Activated CD8-positive, alpha-beta memory T cell treated with anti-CD3 and anti-CD28 coated beads, Interleukin-2, amount 10 ng/mL, durations not matched to agents 7 days and 5 days (primary cell): ENCODE measurements around the gene SPO11. TPM values are rescaled to one million over a fixed set of nuclear protein-coding genes. Genes with fewer than 3 reads are reported as not detected.

Source experiments
- ATAC-seq: fragments of 150-1000 bp; cut with Tn5 transposase; one replicate; pipeline ENCODE4 v1.10.0; 2021; ENCODE audit warnings: moderate library complexity
- CTCF ChIA-PET: fragments of 350-600 bp; sonication (Branson Sonifier 250); formaldehyde crosslinking; loops from one replicate; lab custom pipeline; 2021; ENCODE audit warnings: antibody characterized with exemption; lab: Charles Lee
- DNase-seq: peaks from one replicate; pipeline ENCODE4 v3.0.0-alpha.2; 2020
- H3K27ac Mint-ChIP-seq: one replicate; pipeline ENCODE4 v1.8.0; 2021; ENCODE audit warnings: mild to moderate bottlenecking, mixed read lengths
- H3K27me3 Mint-ChIP-seq: one replicate; pipeline ENCODE4 v1.8.0; 2021; ENCODE audit warnings: mixed read lengths
- H3K36me3 Mint-ChIP-seq: one replicate; pipeline ENCODE4 v1.8.0; 2021; ENCODE audit warnings: mild to moderate bottlenecking, mixed read lengths
- H3K4me1 Mint-ChIP-seq: one replicate; pipeline ENCODE4 v1.8.0; 2021; ENCODE audit warnings: mixed read lengths
- H3K4me3 Mint-ChIP-seq: one replicate; pipeline ENCODE4 v1.8.0; 2021; ENCODE audit warnings: mild to moderate bottlenecking, moderate library complexity, mixed read lengths
- H3K9me3 Mint-ChIP-seq: one replicate; pipeline ENCODE4 v1.8.0; 2022; ENCODE audit warnings: low read depth, mixed read lengths
- total RNA-seq, 2 experiments: library from RNA; stranded (reverse); gene quantifications; one replicate each; pipeline ENCODE4 v1.2.3, GENCODE V29; 2021

The SPO11 gene
- total RNA-seq, 2 experiments from 2014 or later = not detected

DNA sequence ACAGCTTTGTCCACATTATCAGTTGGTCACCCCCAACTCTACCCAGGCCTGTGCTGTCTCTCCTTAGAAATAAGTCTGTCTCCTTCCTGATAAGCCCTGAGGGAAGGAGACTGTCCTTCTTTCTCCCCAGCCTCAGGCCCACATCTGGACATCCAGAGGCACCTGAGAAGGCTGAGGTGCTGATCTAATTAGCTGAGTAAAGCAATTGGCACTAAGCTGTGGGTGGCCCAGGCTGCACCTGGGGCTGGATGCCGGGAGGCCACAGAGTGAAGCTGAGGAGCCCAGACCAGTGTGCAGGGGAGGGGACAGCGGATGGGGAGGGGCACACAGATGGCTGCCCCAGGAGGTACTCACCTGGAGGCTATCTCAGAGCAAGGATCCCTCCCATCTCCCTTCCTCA, 37.0 kb upstream of the SPO11 start:
- Mint-ChIP-seq H3K27ac (no peak overlapping the region), H3K27me3 (peaks cover 39% of the 10 kb centered on the region), H3K4me3 (no peak overlapping the region), H3K36me3 (no peaks in the 10 kb centered on the region), H3K9me3 (no peaks in the 10 kb centered on the region), H3K4me1 (no peaks in the 10 kb centered on the region)
- CTCF ChIA-PET = no interaction called here
- ATAC-seq (no peak), DNase-seq (no peak)

DNA sequence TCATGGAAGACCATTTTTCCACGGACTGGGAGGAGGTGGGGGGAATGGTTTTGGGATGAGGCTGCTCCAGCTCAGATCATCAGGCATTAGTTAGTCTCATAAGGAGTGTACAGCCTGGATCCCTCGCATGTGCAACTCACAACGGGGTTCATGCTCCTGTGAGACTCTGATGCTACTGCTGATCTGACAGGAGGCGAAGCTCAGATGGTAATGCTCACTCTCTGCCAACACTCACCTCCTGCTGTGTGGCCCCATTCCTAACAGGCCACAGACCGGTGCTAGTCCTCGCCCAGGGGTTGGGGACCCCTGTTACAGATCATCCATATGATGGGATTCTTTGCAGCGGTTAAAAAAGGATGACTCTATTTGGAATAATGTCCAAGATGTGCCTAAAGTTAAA, 35.6 kb upstream of the SPO11 start:
- H3K9me3 Mint-ChIP-seq = no peaks in the 10 kb centered on the region
- H3K4me3 Mint-ChIP-seq = no peak overlapping the region
- DNase-seq (no peak), ATAC-seq (no peak)
- H3K36me3 Mint-ChIP-seq = no peaks in the 10 kb centered on the region
- peaks cover 29% of the 10 kb centered on the region for H3K27me3 Mint-ChIP-seq
- H3K4me1 Mint-ChIP-seq = no peaks in the 10 kb centered on the region
- CTCF ChIA-PET = no interaction called here
- H3K27ac Mint-ChIP-seq = no peak overlapping the region

DNA sequence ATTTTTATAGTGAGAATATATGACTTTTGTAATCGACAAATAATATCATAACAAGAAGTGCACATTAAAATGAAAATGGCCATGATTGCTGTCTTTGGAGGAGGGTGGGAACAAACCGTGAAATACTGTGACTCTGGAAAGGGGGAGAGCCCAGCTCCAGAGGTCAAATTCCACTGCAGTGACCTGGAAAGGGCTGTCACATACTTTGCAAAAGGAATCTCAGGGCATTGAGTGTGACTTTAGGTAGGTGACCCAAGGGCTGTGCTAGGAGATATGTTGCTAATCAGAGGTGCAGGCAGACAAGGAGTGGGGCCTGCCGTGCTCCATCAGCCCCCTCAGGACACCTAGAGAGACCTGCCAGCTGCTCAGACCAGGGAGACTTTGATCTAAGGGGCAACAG, 35.1 kb upstream of the SPO11 start:
- H3K36me3 Mint-ChIP-seq = no peaks in the 10 kb centered on the region
- CTCF ChIA-PET = no interaction called here

GRCh38 chr20:57298457-57298856, 31.1 kb upstream of the SPO11 start:
- Mint-ChIP-seq H3K36me3 (no peaks in the 10 kb centered on the region), H3K4me1 (no peaks in the 10 kb centered on the region), H3K4me3 (no peak overlapping the region), H3K27me3 (peaks cover 7% of the 10 kb centered on the region), H3K9me3 (no peaks in the 10 kb centered on the region), H3K27ac (no peak overlapping the region)
- ATAC-seq (no peak), DNase-seq (no peak)
- CTCF ChIA-PET = no interaction called here

More for the DNA sequence above, 35.1 kb upstream of the SPO11 start:
- Mint-ChIP-seq H3K4me3 (no peak overlapping the region), H3K27me3 (peaks cover 29% of the 10 kb centered on the region), H3K27ac (no peak overlapping the region), H3K4me1 (no peaks in the 10 kb centered on the region), H3K9me3 (no peaks in the 10 kb centered on the region)
- ATAC-seq = no peak
- DNase-seq = no peak

DNA sequence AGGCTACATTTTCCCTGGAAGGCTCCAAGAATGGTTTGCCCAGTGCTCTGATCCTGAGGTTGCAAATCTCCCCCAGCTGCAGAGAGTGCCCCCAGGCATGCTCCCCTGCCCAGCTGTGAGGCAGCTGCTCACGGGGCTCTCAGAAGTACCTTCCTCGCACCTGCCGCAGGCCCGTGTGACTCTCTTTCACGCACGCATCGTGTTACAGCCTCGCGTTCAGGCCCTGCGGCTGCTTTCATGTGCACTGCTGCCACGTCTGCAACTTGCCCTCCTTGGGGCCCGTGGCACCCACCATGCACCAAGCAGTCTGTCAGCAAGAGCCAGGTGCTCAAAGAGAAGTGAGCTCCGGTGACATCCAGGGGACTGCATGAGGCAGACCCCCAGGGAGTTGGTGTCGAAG, 28.6 kb upstream of the SPO11 start:
- H3K36me3 Mint-ChIP-seq = no peaks in the 10 kb centered on the region
- no peaks in the 10 kb centered on the region for H3K4me1 Mint-ChIP-seq
- no peak overlapping the region for H3K4me3 Mint-ChIP-seq
- no peak overlapping the region for H3K27ac Mint-ChIP-seq
- H3K9me3 Mint-ChIP-seq = no peaks in the 10 kb centered on the region
- CTCF ChIA-PET = no interaction called here
- no peak for ATAC-seq
- DNase-seq = no peak
- H3K27me3 Mint-ChIP-seq = peaks cover 5% of the 10 kb centered on the region

DNA sequence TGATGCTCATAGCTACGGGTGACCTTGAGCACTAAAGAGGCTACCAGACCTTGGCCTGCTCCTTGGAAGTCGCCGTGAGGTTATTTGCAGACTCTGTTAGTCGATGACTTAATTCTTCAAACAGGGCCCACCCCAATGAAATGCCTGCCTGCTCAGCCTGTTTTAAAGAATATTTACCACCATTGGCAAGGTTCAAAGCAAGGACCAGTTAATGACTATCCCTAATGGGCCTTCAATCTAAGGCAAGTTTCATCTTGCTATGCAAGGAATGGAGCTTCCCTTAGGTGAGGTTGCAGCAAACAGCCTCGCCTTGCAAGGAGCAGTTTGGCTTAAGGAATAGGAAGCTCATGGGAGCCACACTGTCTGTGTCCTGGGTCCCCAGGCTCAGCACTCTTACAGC, 22.9 kb upstream of the SPO11 start:
- Mint-ChIP-seq H3K36me3 (no peaks in the 10 kb centered on the region), H3K27me3 (peaks cover 6% of the 10 kb centered on the region), H3K27ac (no peak overlapping the region), H3K9me3 (no peaks in the 10 kb centered on the region), H3K4me3 (no peak overlapping the region), H3K4me1 (no peaks in the 10 kb centered on the region)
- ATAC-seq (no peak), DNase-seq (no peak)
- CTCF ChIA-PET = no interaction called here

GRCh38 chr20:57308451-57309271, 20.9 kb upstream of the SPO11 start:
- peaks cover 6% of the 10 kb centered on the region for H3K27me3 Mint-ChIP-seq
- no peak overlapping the region for H3K27ac Mint-ChIP-seq
- H3K36me3 Mint-ChIP-seq = no peaks in the 10 kb centered on the region
- CTCF ChIA-PET = no interaction called here
- no peaks in the 10 kb centered on the region for H3K4me1 Mint-ChIP-seq
- no peak for DNase-seq
- H3K9me3 Mint-ChIP-seq = no peaks in the 10 kb centered on the region
- no peak overlapping the region for H3K4me3 Mint-ChIP-seq
- no peak for ATAC-seq

DNA sequence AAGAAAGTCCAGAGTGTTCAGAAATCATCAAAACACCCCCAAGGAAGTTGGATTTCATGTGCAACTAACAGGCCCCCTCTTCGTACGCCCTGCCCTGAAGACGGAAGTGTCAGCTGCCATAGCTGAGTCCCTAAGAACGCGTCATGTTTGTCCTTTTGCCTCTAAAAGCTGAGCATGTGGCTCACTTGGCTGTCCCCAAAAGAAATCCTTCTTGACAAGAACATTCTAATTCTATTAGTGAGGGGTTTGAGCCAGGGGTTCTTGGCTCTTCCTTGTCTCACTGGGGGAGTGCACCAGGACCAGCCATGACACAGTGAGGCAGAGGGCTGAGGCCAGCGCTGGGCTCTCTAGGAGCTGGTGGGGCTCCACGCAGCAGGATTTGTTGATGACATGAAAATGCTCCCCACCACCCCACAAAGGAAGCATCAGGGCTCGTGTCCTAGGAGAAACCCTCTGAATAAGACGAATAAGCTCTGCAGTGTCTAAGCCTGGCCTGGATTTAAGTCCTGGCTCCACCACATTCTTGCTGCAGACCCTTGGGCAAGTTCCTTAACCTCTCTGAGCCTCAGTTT, 20.0 kb upstream of the SPO11 start:
- ATAC-seq (no peak), DNase-seq (no peak)
- H3K9me3 Mint-ChIP-seq = no peaks in the 10 kb centered on the region
- H3K27ac Mint-ChIP-seq = no peak overlapping the region
- CTCF ChIA-PET = no interaction called here
- H3K36me3 Mint-ChIP-seq = no peaks in the 10 kb centered on the region
- H3K4me3 Mint-ChIP-seq = no peak overlapping the region
- peaks cover 9% of the 10 kb centered on the region for H3K27me3 Mint-ChIP-seq
- H3K4me1 Mint-ChIP-seq = no peaks in the 10 kb centered on the region

DNA sequence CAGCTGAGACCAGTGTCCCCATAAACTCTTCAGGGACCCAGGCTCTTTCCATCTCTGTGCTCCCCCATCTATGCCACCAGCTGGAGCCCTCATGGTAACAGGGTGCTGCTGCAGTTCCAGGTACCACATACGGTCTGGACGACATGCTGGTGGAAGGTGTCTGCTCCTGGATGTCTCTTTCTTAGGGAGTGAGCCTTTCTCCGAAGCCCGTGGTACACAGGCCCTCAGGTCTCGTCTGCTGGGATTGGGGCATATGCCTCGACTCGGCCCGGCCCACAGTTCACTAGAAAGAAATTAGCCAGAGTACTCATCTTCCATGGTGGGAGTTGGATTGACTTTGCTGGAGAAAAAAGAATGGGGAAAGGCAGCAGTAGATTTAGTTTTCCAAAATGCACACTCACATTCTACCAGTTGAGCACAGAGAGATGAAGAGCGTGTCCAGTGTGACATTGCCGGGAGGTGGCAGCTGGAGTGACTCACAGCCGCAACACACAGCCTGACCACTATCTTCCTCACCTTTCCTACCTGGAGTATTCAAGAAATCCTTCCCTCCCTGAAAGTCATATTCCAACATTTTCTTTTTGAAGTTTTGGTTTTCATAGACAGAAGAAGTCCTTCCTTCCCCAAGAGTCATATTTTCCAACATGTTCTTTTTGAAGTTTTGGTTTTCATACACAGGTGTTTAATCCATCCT, 18.6 kb upstream of the SPO11 start:
- no peak overlapping the region for H3K4me3 Mint-ChIP-seq
- H3K27me3 Mint-ChIP-seq = peaks cover 6% of the 10 kb centered on the region
- DNase-seq (no peak), ATAC-seq (no peak)
- H3K4me1 Mint-ChIP-seq = no peaks in the 10 kb centered on the region
- H3K9me3 Mint-ChIP-seq = no peaks in the 10 kb centered on the region
- CTCF ChIA-PET = no interaction called here
- no peaks in the 10 kb centered on the region for H3K36me3 Mint-ChIP-seq
- H3K27ac Mint-ChIP-seq = no peak overlapping the region

GRCh38 chr20:57312138-57312537, 17.5 kb upstream of the SPO11 start:
- Mint-ChIP-seq H3K36me3 (no peaks in the 10 kb centered on the region), H3K9me3 (no peaks in the 10 kb centered on the region), H3K27me3 (peaks cover 5% of the 10 kb centered on the region), H3K4me3 (no peak overlapping the region), H3K4me1 (no peaks in the 10 kb centered on the region), H3K27ac (no peak overlapping the region)
- ATAC-seq = no peak
- CTCF ChIA-PET = no interaction called here
- DNase-seq = no peak

DNA sequence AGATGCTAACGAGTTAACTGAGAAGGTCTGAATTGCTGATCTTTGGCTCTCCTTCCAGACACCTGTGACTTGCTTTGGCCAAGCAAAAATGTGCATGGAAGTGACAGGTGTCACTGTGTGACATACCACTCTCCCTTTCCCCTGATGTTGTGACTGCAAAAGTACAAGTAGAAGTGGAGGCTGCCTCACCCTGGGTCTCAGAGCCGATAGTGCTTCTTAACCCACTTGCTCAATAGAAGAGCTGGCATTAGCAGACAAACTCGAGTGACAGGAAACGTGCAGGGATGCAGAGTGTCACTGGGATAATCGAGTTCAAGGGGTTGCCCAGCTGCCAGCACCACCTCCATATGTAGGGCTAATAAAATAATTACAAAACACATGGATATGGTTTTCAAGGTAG, 16.4 kb upstream of the SPO11 start:
- no peak overlapping the region for H3K4me3 Mint-ChIP-seq
- DNase-seq (no peak), ATAC-seq (no peak)
- H3K27ac Mint-ChIP-seq = no peak overlapping the region
- no peaks in the 10 kb centered on the region for H3K4me1 Mint-ChIP-seq
- H3K27me3 Mint-ChIP-seq = peaks cover 2% of the 10 kb centered on the region
- H3K36me3 Mint-ChIP-seq = no peaks in the 10 kb centered on the region
- CTCF ChIA-PET = no interaction called here
- H3K9me3 Mint-ChIP-seq = no peaks in the 10 kb centered on the region

GRCh38 chr20:57313951-57314350, 15.7 kb upstream of the SPO11 start:
- DNase-seq (no peak), ATAC-seq (no peak)
- Mint-ChIP-seq H3K9me3 (no peaks in the 10 kb centered on the region), H3K4me1 (no peaks in the 10 kb centered on the region), H3K4me3 (no peak overlapping the region), H3K36me3 (no peaks in the 10 kb centered on the region), H3K27me3 (peaks cover 5% of the 10 kb centered on the region), H3K27ac (no peak overlapping the region)
- CTCF ChIA-PET = no interaction called here

GRCh38 chr20:57315083-57315975, 14.3 kb upstream of the SPO11 start:
- no peaks in the 10 kb centered on the region for H3K36me3 Mint-ChIP-seq
- no peaks in the 10 kb centered on the region for H3K9me3 Mint-ChIP-seq
- no peak overlapping the region for H3K27ac Mint-ChIP-seq
- peaks cover 11% of the 10 kb centered on the region for H3K27me3 Mint-ChIP-seq
- H3K4me1 Mint-ChIP-seq = no peaks in the 10 kb centered on the region
- ATAC-seq = no peak
- CTCF ChIA-PET = no interaction called here
- no peak overlapping the region for H3K4me3 Mint-ChIP-seq
- no peak for DNase-seq
